HepG2 (cell line): Measurements from ENCODE around the gene KRT40. TPM values are rescaled to one million over a fixed set of nuclear protein-coding genes. Genes with fewer than 3 reads are reported as not detected.
A peak's percentile ranks its signal among the peaks of the same experiment; 100 is the strongest.

Experiments
- DMAP1 ChIP-seq: IDR thresholded peaks from 2 replicates; pipeline ENCODE4 v1.6.1; 2016
- EHMT2 ChIP-seq: fragments of 200-600 bp; sonication (generic); IDR thresholded peaks from 2 replicates; pipeline ENCODE4 v1.7.0; 2017; ENCODE audit warnings: antibody characterized with exemption, low read depth, low read length, borderline replicate concordance
- ETS1 ChIP-seq: sonication (generic); formaldehyde crosslinking; IDR thresholded peaks from 2 replicates; pipeline ENCODE4 v1.4.0; 2020; ENCODE audit warnings: missing genetic modification reagents
- HNRNPUL1 ChIP-seq: fragments of 200-400 bp; formaldehyde crosslinking; IDR thresholded peaks from 2 replicates; pipeline ENCODE4 v1.6.1; 2017; ENCODE audit warnings: low read depth, mild to moderate bottlenecking, low read length, moderate library complexity
- HOMEZ ChIP-seq: IDR thresholded peaks from 2 replicates; pipeline ENCODE4 v1.6.1; 2016; ENCODE audit warnings: low read depth
- JARID2 ChIP-seq: sonication (generic); formaldehyde crosslinking; IDR thresholded peaks from 2 replicates; pipeline ENCODE4 v1.8.1; 2023; ENCODE audit warnings: missing genetic modification reagents, inconsistent platforms; ENCODE audit not compliant: insufficient replicate concordance
- KLF15 ChIP-seq: sonication (generic); formaldehyde crosslinking; IDR thresholded peaks from 2 replicates; pipeline ENCODE4 v1.8.1; 2023; ENCODE audit warnings: borderline replicate concordance, mild to moderate bottlenecking, inconsistent platforms, missing genetic modification reagents, mixed read lengths
- NCOA2 ChIP-seq: sonication (generic); formaldehyde crosslinking; IDR thresholded peaks from 2 replicates; pipeline ENCODE4 v1.8.0; 2022; ENCODE audit warnings: inconsistent platforms
- POLR2AphosphoS2 ChIP-seq: IDR thresholded peaks from 2 replicates; pipeline ENCODE4 v1.6.1; 2011; ENCODE audit warnings: low read depth, low read length, improper control_type of control experiment
- SMAD3 ChIP-seq: sonication (generic); formaldehyde crosslinking; IDR thresholded peaks from 2 replicates; pipeline ENCODE4 v1.4.0; 2020; ENCODE audit warnings: missing genetic modification reagents
- THAP8 ChIP-seq: sonication (generic); formaldehyde crosslinking; IDR thresholded peaks from 2 replicates; pipeline ENCODE4 v1.5.1; 2020; ENCODE audit warnings: missing genetic modification reagents, mild to moderate bottlenecking, borderline replicate concordance
- ZIK1 ChIP-seq: sonication (generic); formaldehyde crosslinking; IDR thresholded peaks from 2 replicates; pipeline ENCODE4 v1.5.0; 2020; ENCODE audit warnings: mild to moderate bottlenecking, low read depth, missing genetic modification reagents, borderline replicate concordance
- ZMYM4 ChIP-seq: sonication (generic); formaldehyde crosslinking; IDR thresholded peaks from 2 replicates; pipeline ENCODE4 v1.8.1; 2023; ENCODE audit warnings: mild to moderate bottlenecking, missing genetic modification reagents
- ZNF383 ChIP-seq: sonication (generic); formaldehyde crosslinking; IDR thresholded peaks from 2 replicates; pipeline ENCODE4 v1.4.0; 2020; ENCODE audit warnings: missing genetic modification reagents, mild to moderate bottlenecking, borderline replicate concordance
- ZNF468 ChIP-seq: sonication (generic); formaldehyde crosslinking; IDR thresholded peaks from 2 replicates; pipeline ENCODE4 v1.8.0; 2022; ENCODE audit warnings: mild to moderate bottlenecking, moderate library complexity, missing genetic modification reagents
- ZNF572 ChIP-seq: sonication (generic); formaldehyde crosslinking; IDR thresholded peaks from 2 replicates; pipeline ENCODE4 v1.5.1; 2020; ENCODE audit warnings: mild to moderate bottlenecking, missing genetic modification reagents
- ZNF776 ChIP-seq: sonication (generic); formaldehyde crosslinking; IDR thresholded peaks from 2 replicates; pipeline ENCODE4 v1.4.0; 2020; ENCODE audit warnings: mild to moderate bottlenecking, missing genetic modification reagents
- polyA plus RNA-seq, 8 experiments: library from polyadenylated mRNA; depleted of rRNA in 3 of 8; stranded (reverse) in 7 of 8; unstranded in 1 of 8; fragments of >200 nt; fragmentation: Illumina TruSeq in 4 of 8; extraction: Trizol in 4 of 8; gene quantifications; 2 replicates each; pipeline versions ENCODE4 v1.2.1 to v1.2.3, GENCODE V29; 2011 to 2016; ENCODE audit warnings: low read depth in 4 of 8, missing spikeins in 1 of 8, mixed read lengths in 1 of 8; ENCODE audit not compliant: insufficient read depth in 1 of 8
- total RNA-seq, 5 experiments: library from RNA; depleted of rRNA; stranded (reverse); fragments of >200 nt; fragmentation: Illumina TruSeq; extraction: Trizol; gene quantifications; 2 replicates each; pipeline ENCODE4 v1.2.3, GENCODE V29; 2016; ENCODE audit warnings: low read depth in 1 of 5
- TF ChIP-seq, protein P1 (sequence below): sonication (generic); formaldehyde crosslinking; conservative IDR thresholded peaks from 2 replicates; pipeline ENCODE4 v1.8.0; 2022; ENCODE audit warnings: mild to moderate bottlenecking, moderate library complexity, missing genetic modification reagents
- TF ChIP-seq, protein P2 (sequence below), 2 experiments: sonication (generic) in 1 of 2; formaldehyde crosslinking in 1 of 2; IDR thresholded peaks; 2 replicates each; pipeline versions ENCODE4 v1.4.0 to v1.6.1; 2018 to 2020; ENCODE audit warnings: missing genetic modification reagents in 2 of 2, borderline replicate concordance in 1 of 2, low read depth in 1 of 2, mild to moderate bottlenecking in 1 of 2, missing biosample characterization in 1 of 2

The KRT40 gene
- total and polyA plus RNA-seq, 2 of the 13 experiments (the other 11 are each of a cell fraction or from before 2014, with no cell fraction given) = not detected

- TF ChIP-seq HOMEZ (CRISPR knock-in tag) (peak; percentile 97), ETS1 (no peak), KLF15 (CRISPR knock-in tag) (no peak), SMAD3 (CRISPR knock-in tag) (peak; percentile 99), POLR2AphosphoS2 (no peak), DMAP1 (CRISPR knock-in tag) (peak; percentile 70; the same call in 1 of the 2 replicates), ZMYM4 (CRISPR knock-in tag) (peak; percentile 96), ZIK1 (peak; percentile 33; the same call in 1 of the 2 replicates), ZNF468 (CRISPR knock-in tag) (no peak), ZNF383 (no peak), THAP8 (no peak), JARID2 (CRISPR knock-in tag) (no peak), NCOA2 (CRISPR knock-in tag) (peak; percentile 100), HNRNPUL1 (peak; percentile 71), ZNF776 (CRISPR knock-in tag) (no peak), ZNF572 (CRISPR knock-in tag) (no peak), EHMT2 (peak; percentile 93; the same call in 1 of the 2 replicates)
- TF ChIP-seq, protein P1, sequence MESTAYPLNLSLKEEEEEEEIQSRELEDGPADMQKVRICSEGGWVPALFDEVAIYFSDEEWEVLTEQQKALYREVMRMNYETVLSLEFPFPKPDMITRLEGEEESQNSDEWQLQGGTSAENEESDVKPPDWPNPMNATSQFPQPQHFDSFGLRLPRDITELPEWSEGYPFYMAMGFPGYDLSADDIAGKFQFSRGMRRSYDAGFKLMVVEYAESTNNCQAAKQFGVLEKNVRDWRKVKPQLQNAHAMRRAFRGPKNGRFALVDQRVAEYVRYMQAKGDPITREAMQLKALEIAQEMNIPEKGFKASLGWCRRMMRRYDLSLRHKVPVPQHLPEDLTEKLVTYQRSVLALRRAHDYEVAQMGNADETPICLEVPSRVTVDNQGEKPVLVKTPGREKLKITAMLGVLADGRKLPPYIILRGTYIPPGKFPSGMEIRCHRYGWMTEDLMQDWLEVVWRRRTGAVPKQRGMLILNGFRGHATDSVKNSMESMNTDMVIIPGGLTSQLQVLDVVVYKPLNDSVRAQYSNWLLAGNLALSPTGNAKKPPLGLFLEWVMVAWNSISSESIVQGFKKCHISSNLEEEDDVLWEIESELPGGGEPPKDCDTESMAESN (CRISPR knock-in tag) = peak; percentile 72
- TF ChIP-seq, protein P2, sequence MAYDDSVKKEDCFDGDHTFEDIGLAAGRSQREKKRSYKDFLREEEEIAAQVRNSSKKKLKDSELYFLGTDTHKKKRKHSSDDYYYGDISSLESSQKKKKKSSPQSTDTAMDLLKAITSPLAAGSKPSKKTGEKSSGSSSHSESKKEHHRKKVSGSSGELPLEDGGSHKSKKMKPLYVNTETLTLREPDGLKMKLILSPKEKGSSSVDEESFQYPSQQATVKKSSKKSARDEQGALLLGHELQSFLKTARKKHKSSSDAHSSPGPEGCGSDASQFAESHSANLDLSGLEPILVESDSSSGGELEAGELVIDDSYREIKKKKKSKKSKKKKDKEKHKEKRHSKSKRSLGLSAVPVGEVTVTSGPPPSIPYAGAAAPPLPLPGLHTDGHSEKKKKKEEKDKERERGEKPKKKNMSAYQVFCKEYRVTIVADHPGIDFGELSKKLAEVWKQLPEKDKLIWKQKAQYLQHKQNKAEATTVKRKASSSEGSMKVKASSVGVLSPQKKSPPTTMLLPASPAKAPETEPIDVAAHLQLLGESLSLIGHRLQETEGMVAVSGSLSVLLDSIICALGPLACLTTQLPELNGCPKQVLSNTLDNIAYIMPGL (CRISPR knock-in tag; IDR thresholded peaks at IDR 0.05; ENCODE audit: borderline replicate concordance in 1 of 2, low read depth in 1 of 2) = peak; percentile 50 to 88; a peak in 2 of 4 replicates
These were observed 27.5 kb downstream of the KRT40 start (continued) for GRCh38 chr17:40956401-40957254.
